Hematopoietic multipotent progenitor cell treated with erythropoietin and hydrocortisone succinate and interleukin-3 and kit ligand, for 6 days (in vitro differentiated cells): Measurements from ENCODE around the gene NRTN.
A peak's percentile ranks its signal among the peaks of the same experiment; 100 is the strongest.
"Not testable (repeated sequence)": the region's sequence is repeated elsewhere in the genome, so short reads cannot be mapped to it uniquely, and the experiment has no call there.

Source experiments
- DNase-seq: peaks from one replicate; pipeline ENCODE4 v3.0.0-alpha.2; 2015

NRTN gene

DNA sequence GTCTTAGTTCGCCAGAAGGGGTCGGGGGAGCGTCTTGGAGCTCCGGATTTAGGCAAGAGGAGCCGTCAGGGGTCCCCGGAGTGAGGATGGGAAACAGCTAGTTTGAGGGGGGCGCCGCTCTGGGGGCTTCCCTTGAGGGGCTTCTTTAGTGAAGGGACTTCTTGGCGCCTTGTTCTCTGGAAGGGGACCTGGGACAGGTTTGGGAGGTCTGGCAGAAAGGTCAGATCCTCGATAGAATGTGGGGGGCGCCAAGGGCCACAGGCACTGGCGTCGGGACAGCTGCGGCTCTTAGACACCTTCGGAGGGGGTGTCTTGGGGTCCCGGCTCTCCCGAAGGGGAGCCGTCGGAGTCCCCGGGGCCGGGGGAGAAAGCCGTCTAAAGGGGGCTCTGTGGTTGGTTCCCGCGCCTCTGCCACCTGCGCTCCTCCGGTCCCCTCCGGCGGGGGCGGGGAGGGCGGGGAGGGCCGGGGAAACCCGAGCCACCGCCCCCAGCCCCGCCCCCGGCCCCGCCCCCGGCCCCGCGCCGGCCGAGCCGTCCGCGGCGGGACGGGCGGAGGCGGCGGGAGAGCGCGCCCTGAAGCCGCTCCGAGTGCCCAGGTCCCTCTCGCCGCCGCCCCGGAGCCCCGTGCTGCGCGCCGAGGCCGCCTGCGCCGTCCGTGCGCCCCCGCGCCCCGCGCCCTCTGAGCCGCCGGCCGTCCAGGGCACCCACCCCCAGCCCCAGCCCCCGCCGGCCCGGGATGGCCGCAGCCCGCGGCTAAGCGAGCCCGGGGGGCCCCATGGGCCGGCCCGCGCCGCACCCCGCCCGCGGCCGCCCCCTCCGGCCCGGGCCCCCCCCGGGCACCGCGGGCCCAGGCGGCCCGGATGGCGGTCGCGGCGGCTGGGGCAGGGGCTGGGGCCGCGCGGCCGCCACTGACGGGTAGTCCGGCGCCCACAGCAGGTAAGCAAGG lies at the start of gene NRTN:
TSS of gene NRTN (plus strand) at position 552 of the 946 bp plus-strand sequence. CDS start 19,099 bp downstream, outside the sequence.
- DNase-seq = peak; percentile 40

GRCh38 chr19:5762608-5763217 lies 42.2 kb upstream of the NRTN start:
- no peak for DNase-seq

DNA sequence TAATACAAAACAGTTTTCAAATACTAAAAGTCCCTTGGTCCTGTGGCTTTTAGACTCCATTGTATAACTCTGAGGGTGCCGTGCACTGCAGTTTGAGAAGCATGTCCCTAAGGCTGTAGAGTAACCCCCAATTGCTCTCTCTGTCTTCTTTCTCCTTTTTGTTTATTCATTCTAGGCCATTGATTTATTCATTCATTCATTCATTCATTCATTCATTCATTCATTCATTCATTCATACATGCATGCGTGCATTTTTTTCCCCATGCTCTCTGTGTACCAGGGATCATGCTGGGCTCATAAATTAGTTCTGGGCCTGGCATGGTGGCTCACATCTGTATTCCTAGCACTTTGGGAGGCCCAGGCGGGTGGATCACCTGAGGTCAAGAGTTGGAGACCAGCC lies 39.6 kb upstream of the NRTN start:
- no peak for DNase-seq

DNA sequence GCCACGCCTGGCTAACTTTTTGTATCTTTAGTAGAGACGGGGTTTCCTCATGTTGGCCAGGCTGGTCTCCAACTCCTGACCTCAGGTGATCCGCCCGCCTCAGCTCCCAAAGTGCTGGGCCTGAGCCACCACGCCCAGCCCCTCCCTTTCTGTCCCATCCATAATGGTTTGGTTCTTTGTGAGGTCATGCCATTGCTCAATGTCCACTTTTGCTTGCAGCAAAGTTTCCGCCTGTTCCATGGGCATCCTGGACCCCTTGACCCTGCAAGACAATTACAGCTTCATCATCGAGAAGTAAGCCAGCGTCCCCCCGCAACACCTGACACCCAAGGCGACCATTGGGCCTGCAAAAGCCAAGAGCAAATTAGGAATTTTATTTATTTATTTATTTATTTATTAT lies 36.9 kb upstream of the NRTN start:
- no peak for DNase-seq

DNA sequence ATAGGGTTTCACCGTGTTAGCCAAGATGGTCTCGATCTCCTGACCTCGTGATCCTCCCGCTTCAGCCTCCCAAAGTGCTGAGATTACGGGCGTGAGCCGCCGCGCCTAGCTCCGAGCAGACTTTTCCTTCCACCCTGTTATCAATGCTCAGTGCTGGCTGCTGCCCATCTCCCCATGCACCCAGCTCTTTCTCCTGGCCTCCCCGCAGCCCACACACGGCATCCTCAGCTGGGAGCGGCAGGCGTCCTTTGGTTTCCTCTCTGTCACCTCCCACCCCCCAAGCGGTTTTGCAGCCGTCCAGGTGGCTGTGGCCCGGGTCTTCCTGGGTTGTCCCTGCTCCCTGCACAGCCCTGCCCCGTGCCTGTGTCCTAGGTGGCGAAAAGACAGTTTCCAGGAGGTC lies 32.5 kb upstream of the NRTN start:
- DNase-seq = no peak

DNA sequence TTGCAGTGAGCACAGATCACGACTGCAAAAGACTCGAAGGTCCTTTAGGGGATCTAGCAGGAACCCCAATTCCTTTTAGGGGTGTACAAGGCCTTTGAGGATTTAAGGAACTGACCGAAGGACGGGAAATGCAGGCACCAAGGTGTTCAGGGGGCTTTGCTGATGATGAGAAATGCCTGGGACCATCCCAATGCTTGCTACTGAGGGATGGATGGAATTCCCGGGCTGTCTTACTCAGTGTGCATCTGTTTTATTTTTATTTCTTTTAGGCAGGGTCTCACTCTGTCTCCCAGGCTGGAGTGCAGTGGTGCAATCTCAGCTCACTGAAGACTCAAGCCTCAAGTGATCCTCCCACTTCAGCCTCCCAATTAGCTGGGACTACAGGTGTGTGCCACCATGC lies 31.6 kb upstream of the NRTN start:
- DNase-seq = no peak

- no peak for DNase-seq
Measured at GRCh38 chr19:5774921-5775320, 29.9 kb upstream of the NRTN start.

GRCh38 chr19:5775668-5776309 lies 29.1 kb upstream of the NRTN start:
- DNase-seq = no peak

GRCh38 chr19:5778402-5778801 lies 26.5 kb upstream of the NRTN start:
- DNase-seq = no peak

GRCh38 chr19:5780916-5781315 lies 24.0 kb upstream of the NRTN start:
- DNase-seq = not testable (repeated sequence)

- DNase-seq = no peak
Measured at GRCh38 chr19:5782322-5782721, 22.5 kb upstream of the NRTN start.

GRCh38 chr19:5782945-5783919 lies 21.6 kb upstream of the NRTN start:
- no peak for DNase-seq

DNA sequence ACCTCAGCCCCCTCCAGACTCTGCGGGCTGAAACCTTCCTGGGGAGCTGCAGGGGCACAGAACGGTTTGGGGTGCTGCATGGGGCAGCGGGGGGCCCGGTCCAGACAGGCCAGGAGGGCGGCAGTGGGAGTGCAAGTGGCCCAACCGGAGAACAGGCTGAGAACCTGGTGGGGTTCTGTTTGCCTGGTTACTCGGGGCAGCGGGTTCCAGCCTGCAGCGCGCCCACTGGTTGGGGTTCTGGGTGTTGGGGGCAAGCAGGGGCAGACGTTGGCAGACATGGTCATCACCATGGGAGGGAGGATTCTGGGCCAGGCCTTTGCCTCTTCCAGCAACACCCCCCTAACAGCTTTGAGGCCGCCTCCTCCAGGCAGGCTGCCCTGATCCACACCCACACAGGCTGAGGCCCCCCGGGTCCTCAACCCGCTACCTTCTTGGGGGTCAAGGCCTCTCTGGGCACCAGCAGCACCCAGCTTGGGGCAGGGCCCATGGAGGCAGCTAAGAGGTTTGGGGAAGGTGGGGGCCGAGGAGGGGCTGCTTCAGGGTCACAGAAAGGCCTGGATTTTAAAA lies 20.2 kb upstream of the NRTN start, which contains the start of gene PRR22:
TSS of gene PRR22 (minus strand) at position 166 of the 567 bp plus-strand sequence. CDS start at position 80, 86 bp downstream.
- DNase-seq = no peak

GRCh38 chr19:5785423-5785822 lies 19.4 kb upstream of the NRTN start:
- no peak for DNase-seq

DNA sequence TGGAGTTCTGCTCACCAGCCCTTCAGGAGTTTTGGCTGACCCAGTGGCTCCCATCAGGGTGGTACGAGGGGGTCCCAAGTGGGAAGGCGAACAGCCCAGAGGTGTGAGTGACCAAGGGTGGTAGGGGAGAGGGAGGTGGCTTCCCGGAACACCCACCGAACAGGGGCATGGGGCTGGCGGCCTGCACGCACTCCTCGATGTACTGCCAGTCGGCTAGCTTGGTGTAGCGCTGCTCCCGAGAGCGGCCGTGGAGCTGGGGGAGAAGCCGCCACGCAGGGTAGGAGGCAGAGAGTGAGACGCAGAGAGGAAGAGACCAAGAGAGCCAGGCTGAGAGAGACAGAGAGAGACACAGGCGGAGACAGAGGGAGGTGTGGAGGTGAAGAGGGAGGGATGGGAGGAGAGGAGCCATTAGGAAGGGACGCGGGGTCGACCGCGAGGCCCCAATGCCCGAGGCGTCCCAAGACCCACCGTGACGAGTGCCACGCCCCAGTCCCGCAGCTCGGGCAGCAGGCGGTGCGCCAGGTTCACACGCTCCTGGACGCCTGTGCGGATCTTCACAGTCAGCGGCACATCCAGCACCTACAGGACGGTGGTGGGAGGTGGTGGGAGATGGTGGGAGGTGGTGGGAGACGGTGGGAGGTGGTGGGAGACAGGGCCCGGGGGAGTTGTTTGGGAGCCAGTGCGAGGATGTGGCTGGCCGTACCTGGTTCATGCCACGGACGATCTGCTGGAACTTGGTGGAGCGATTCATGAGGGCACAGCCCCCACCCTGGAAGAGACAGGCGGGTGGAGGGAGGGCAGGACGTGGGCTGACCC lies 18.1 kb upstream of the NRTN start:
- DNase-seq = no peak

- DNase-seq = no peak
Measured at GRCh38 chr19:5787409-5788182, 17.3 kb upstream of the NRTN start.

DNA sequence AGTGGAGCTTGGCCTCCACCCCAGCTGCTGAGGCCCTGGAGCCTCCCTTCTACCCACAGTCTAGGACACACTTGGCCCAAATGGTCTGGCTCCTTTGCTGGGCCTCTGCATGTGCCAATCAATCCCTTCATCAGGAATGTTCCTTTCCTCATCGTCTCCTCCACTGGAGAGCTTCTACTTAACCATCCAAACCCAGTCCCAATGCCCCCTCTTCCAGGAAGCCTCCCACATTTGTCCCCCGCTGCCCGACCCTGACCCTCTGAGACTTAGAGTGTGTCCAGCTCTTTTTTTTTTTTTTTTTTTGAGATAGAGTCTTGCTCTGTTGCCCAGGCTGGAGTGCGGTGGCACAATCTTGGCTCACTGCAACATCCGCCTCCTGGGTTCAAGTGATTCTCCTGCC lies 16.4 kb upstream of the NRTN start:
- no peak for DNase-seq

GRCh38 chr19:5789351-5789761 lies 15.5 kb upstream of the NRTN start:
- no peak for DNase-seq

- DNase-seq = no peak
Measured at GRCh38 chr19:5789886-5790558, 14.8 kb upstream of the NRTN start.
